Upper lobe of left lung (tissue), 6 donors: ENCODE data around the gene DHODH. TPM values are rescaled to one million over a fixed set of nuclear protein-coding genes. Genes with fewer than 3 reads are reported as not detected.

ENCODE experiments used
- ATAC-seq, 2 donors: fragments of 200-7000 bp; cut with Tn5 transposase; one replicate each; pipeline ENCODE4 v1.9.1; 2022; ENCODE audit warnings: mild to moderate bottlenecking in 2 of 2, moderate library complexity in 2 of 2; ENCODE audit not compliant: low FRiP score in 2 of 2
- DNase-seq, 2 donors: peaks; one replicate each; pipeline ENCODE4 v3.0.0-alpha.2; 2019 to 2020
- H3K27ac ChIP-seq, 4 donors: fragments of 200-600 bp; sonication (generic); one replicate each; pipeline ENCODE4 v1.5.1; 2016 to 2019
- H3K27me3 ChIP-seq, 4 donors: fragments of 200-600 bp; sonication (generic); one replicate each; pipeline ENCODE4 v1.5.1; 2017 to 2019
- H3K36me3 ChIP-seq, 4 donors: fragments of 200-600 bp; sonication (generic); one replicate each; pipeline ENCODE4 v1.5.1; 2016 to 2019
- H3K4me1 ChIP-seq, 4 donors: fragments of 200-600 bp; sonication (generic); one replicate each; pipeline ENCODE4 v1.5.1; 2018 to 2019
- H3K4me3 ChIP-seq, 4 donors: fragments of 200-600 bp; sonication (generic); one replicate each; pipeline ENCODE4 v1.5.1; 2017 to 2019; ENCODE audit warnings: mild to moderate bottlenecking in 2 of 4, moderate library complexity in 1 of 4
- H3K9me3 ChIP-seq, 4 donors: fragments of 200-600 bp; sonication (generic); one replicate each; pipeline ENCODE4 v1.5.1; 2018 to 2019
- CTCF ChIP-seq, 6 experiments: fragments of 450-650 bp in 4 of 6; fragments of 200-600 bp in 2 of 6; sonication (generic) in 2 of 6; IDR thresholded peaks; one replicate each; pipeline ENCODE4 v1.5.1; 2016 to 2019; ENCODE audit warnings: antibody characterized with exemption in 6 of 6
- EP300 ChIP-seq, 4 donors: sonication (generic); formaldehyde crosslinking; IDR thresholded peaks; one replicate each; pipeline ENCODE4 v1.5.1; 2017; ENCODE audit warnings: antibody characterized with exemption in 4 of 4, control low read depth in 2 of 4
- POLR2A ChIP-seq, 4 donors: fragments of 450-650 bp; IDR thresholded peaks; one replicate each; pipeline ENCODE4 v1.5.1; 2016 to 2017; ENCODE audit warnings: antibody characterized with exemption in 4 of 4, mild to moderate bottlenecking in 2 of 4
- POLR2AphosphoS5 ChIP-seq, 2 donors: sonication (generic); formaldehyde crosslinking; IDR thresholded peaks; one replicate each; pipeline ENCODE4 v1.5.1; 2017; ENCODE audit warnings: antibody characterized with exemption in 2 of 2
- WGBS, 2 donors: methylation state at CpG; one replicate each; pipeline ENCODE4 v1.1.5; 2017 to 2018; 5-methylcytosine and 5-hydroxymethylcytosine counted together
- total RNA-seq, 6 donors: library from RNA; depleted of rRNA in 4 of 6; stranded (reverse); fragments of >200 nt in 4 of 6; gene quantifications; one replicate each; pipeline versions ENCODE4 v1.1.0 to v1.2.1, GENCODE V29; 2016 to 2021
- donor health status: DM: no; HTN: no; CAD: no; lungs with moderate emphysema.
- donor health status: DM: no; HTN: yes; CAD: no; lungs with severe emphysema.

Gene DHODH
- total RNA-seq, 6 donors from 2014 or later, result 5.8 to 13.2 (median 7.8) TPM

DNA sequence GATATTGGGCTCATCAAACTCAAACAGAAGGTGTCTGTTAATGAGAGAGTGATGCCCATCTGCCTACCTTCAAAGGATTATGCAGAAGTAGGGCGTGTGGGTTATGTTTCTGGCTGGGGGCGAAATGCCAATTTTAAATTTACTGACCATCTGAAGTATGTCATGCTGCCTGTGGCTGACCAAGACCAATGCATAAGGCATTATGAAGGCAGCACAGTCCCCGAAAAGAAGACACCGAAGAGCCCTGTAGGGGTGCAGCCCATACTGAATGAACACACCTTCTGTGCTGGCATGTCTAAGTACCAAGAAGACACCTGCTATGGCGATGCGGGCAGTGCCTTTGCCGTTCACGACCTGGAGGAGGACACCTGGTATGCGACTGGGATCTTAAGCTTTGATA, 51.9 kb downstream of the DHODH start:
- H3K4me3 ChIP-seq, result no peak overlapping the region
- WGBS, 2 donors, result 88 to 98% methylated on average over 9 of the region's 9 CpGs
- no peaks in the 10 kb centered on the region for H3K9me3 ChIP-seq
- H3K27ac ChIP-seq, result no peak overlapping the region
- H3K4me1 ChIP-seq, result no peaks in the 10 kb centered on the region
- no peaks in the 10 kb centered on the region for H3K36me3 ChIP-seq
- TF ChIP-seq EP300 (IDR thresholded peaks at IDR 0.05) (no peak), CTCF (IDR thresholded peaks at IDR 0.05) (no peak), POLR2AphosphoS5 (IDR thresholded peaks at IDR 0.05) (no peak), POLR2A (IDR thresholded peaks at IDR 0.05) (no peak)
- DNase-seq (no peak), ATAC-seq (no peak)
- no peaks in the 10 kb centered on the region for H3K27me3 ChIP-seq

GRCh38 chr16:72061564-72061963, 53.0 kb downstream of the DHODH start:
- TF ChIP-seq EP300 (IDR thresholded peaks at IDR 0.05) (no peak), POLR2AphosphoS5 (IDR thresholded peaks at IDR 0.05) (no peak), CTCF (IDR thresholded peaks at IDR 0.05) (no peak), POLR2A (IDR thresholded peaks at IDR 0.05) (no peak)
- no peak for DNase-seq

DNA sequence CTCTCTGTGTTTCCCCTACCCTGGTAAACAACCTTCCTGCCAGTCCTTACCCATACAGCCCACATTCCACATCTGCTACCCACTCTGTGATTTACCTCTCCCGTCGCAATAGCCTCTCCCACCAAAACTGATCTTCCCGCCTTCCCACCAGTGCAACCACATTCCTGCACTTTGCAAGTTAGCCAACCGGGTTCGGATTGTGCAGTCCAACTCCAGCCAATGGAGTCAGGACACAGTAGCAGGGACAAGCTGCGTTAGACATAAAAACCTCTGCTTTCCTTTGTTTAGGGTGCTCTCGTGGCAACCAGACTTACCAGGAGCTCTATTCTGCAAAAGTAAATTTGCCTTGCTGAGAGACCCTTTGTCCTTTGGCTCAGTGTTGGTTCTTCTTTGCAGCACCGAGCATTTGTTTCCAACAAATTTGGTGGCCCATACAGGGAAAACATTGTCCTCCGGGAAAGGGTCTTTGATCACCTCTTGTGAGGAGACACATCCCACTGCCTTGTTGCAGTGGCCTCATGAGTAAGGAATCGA, 55.9 kb downstream of the DHODH start:
- ATAC-seq (no peak), DNase-seq (no peak)
- TF ChIP-seq POLR2A (IDR thresholded peaks at IDR 0.05) (no peak), CTCF (IDR thresholded peaks at IDR 0.05) (no peak), POLR2AphosphoS5 (IDR thresholded peaks at IDR 0.05) (no peak), EP300 (IDR thresholded peaks at IDR 0.05) (no peak)
- no peaks in the 10 kb centered on the region for H3K27me3 ChIP-seq
- no peaks in the 10 kb centered on the region for H3K36me3 ChIP-seq
- no peak overlapping the region for H3K4me3 ChIP-seq
- H3K27ac ChIP-seq, result no peak overlapping the region
- H3K9me3 ChIP-seq, result no peaks in the 10 kb centered on the region
- WGBS, 2 donors, result 85 to 92% methylated on average over 10 of the region's 10 CpGs
- H3K4me1 ChIP-seq, result peaks cover 0 to 9% (median 0%) of the 10 kb centered on the region in 4 donors

More at GRCh38 chr16:72061564-72061963, 53.0 kb downstream of the DHODH start:
- Histone ChIP-seq H3K27ac (no peak overlapping the region), H3K4me3 (no peak overlapping the region), H3K9me3 (no peaks in the 10 kb centered on the region), H3K36me3 (no peaks in the 10 kb centered on the region), H3K27me3 (no peaks in the 10 kb centered on the region), H3K4me1 (no peaks in the 10 kb centered on the region)
- 85 to 92% methylated on average over 1 of the region's 1 CpG for WGBS, 2 donors
- ATAC-seq, result no peak

GRCh38 chr16:72066747-72067146, 58.2 kb downstream of the DHODH start:
- H3K4me3 ChIP-seq, result no peak overlapping the region
- DNase-seq (no peak), ATAC-seq (peak in 1 of 2 donors; percentile 48)
- H3K27me3 ChIP-seq, result no peaks in the 10 kb centered on the region
- H3K4me1 ChIP-seq, result peaks cover 0 to 11% (median 0%) of the 10 kb centered on the region in 4 donors
- 0 to 13% methylated on average over 1 of the region's 1 CpG for WGBS, 2 donors
- no peaks in the 10 kb centered on the region for H3K36me3 ChIP-seq
- TF ChIP-seq POLR2A (IDR thresholded peaks at IDR 0.05) (no peak), CTCF (IDR thresholded peaks at IDR 0.05) (peak in 4 of 6 experiments; percentile 15 to 52 (median 49)), EP300 (IDR thresholded peaks at IDR 0.05) (no peak)
- no peak overlapping the region for H3K27ac ChIP-seq
- no peaks in the 10 kb centered on the region for H3K9me3 ChIP-seq

GRCh38 chr16:72068930-72069329, 60.4 kb downstream of the DHODH start:
- Histone ChIP-seq H3K36me3 (no peaks in the 10 kb centered on the region), H3K4me1 (peaks cover 0 to 11% (median 0%) of the 10 kb centered on the region in 4 donors), H3K4me3 (no peak overlapping the region), H3K27me3 (no peaks in the 10 kb centered on the region), H3K27ac (no peak overlapping the region), H3K9me3 (no peaks in the 10 kb centered on the region)
- DNase-seq, result no peak
- 41 to 57% methylated on average over 4 of the region's 4 CpGs for WGBS, 2 donors
- TF ChIP-seq POLR2A (IDR thresholded peaks at IDR 0.05), result no peak
- no peak for ATAC-seq
